ENCODE data around the gene SMYD3.

DNA sequence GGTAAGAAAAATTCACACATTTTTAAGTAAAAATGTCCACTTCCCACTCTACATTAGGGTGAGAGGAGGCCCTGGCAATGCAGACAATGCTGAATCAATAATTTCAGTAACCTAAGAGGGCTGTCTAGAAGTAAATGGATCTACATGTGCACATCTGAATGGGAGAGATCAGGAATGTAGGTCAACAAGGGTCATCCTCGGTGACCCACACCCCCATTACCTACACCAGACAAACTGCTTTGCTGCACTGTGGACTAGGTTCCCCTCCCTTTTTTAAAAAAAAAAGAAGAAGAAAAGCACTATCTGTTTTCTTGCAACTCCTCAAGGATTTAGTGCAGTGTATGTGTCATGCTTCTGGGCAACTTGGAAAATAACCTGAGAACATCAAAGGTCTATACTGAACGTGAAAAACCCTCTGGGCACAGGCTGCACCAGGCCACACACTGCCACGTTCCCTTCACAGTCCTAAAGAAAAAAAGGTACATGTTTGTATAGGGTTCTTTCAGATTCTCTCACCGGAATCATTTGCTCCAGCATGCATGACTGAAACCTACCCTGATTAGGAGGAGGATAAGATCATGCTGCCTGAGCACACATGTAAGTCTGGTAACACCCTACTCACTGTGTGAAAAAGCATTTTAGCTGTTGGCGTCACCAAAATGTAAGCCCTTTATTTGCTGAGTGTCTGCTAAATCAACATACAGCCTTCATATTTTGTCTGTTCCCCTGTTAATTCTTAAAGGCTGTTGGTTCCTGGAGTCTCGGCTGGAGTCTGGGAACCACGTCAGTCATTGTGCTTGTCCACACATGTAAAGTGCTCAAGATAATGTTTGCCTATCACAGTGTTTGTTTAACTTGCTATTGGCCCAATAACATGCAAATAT lies 341.0 kb downstream of the SMYD3 start:
- TF ChIP-seq BHLHE40 (IDR thresholded peaks at IDR 0.05; ENCODE audit: borderline replicate concordance) (no peak), SP1 (IDR thresholded peaks at IDR 0.05) (no peak), L3MBTL2 (conservative IDR thresholded peaks at IDR 0.05) (no peak), FOXM1 (IDR thresholded peaks at IDR 0.05; ENCODE audit: borderline replicate concordance) (no peak), ELF4 (IDR thresholded peaks at IDR 0.05) (no peak), SUZ12 (IDR thresholded peaks at IDR 0.05) (no peak)

All from HEK293T (cell line).